Stimulated activated CD8-positive, alpha-beta memory T cell treated with anti-CD3 and anti-CD28 coated beads, Interleukin-7, amount 100 ng/mL, for 1 hour (primary cell): ENCODE measurements around the gene SLC35F6.

ENCODE experiments used
- DNase-seq, 2 donors: peaks; one replicate each; pipeline ENCODE4 v3.0.0-alpha.2; 2020; ENCODE audit warnings: low read depth in 2 of 2

SLC35F6 gene

DNA sequence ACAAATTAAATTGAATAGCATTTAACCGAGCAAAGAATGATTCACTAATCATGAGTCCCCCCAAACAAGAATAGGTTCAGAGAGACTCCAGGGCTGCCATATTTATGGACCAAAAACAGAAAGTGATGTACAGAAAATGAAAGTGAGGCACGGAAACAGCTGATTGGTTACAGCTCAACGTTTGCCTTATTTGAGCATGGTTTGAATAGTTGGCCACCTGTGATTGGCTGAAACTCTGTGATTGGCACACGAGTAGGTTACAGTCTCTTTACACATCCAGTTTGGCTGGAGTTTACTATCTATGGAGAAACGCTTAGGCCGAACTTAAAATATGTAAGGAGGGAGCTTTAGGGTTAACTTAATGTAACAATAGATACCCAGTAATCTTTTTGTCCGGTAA is 56.8 kb downstream of the SLC35F6 start:
- no peak for DNase-seq

DNA sequence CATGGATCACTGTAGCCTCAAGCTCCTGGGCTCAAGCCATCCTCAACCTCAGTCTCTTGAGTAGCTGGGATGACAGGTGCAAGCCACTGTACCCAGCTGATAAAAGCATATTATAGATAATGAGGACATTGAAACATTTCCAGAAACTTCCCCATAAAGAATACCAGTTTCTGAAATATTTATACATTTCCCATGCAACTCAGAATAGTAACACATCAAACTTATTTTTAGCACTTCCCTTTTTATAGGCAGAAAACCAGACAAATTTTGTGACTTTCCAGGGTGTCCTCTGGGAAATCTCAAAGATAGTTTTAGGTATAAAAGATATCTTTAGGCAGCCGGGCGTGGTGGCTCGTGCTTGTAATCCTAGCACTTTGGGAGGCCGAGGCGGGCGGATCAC is 58.8 kb downstream of the SLC35F6 start:
- no peak for DNase-seq
